HG03196 (cell line): ENCODE data around the gene RETREG3.
"Not testable (repeated sequence)": the region's sequence is repeated elsewhere in the genome, so short reads cannot be mapped to it uniquely, and the experiment has no call there.

ENCODE experiments used
- ATAC-seq: cut with Tn5 transposase; IDR thresholded peaks from one replicate; pipeline ENCODE4 v1.9.1; 2021; ENCODE audit not compliant: unreplicated experiment

Gene RETREG3

GRCh38 chr17:42574463-42574862 lies 34.7 kb downstream of the RETREG3 start:
- no peak for ATAC-seq

- no peak for ATAC-seq
These were observed 36.1 kb downstream of the RETREG3 start for GRCh38 chr17:42573095-42573494.

DNA sequence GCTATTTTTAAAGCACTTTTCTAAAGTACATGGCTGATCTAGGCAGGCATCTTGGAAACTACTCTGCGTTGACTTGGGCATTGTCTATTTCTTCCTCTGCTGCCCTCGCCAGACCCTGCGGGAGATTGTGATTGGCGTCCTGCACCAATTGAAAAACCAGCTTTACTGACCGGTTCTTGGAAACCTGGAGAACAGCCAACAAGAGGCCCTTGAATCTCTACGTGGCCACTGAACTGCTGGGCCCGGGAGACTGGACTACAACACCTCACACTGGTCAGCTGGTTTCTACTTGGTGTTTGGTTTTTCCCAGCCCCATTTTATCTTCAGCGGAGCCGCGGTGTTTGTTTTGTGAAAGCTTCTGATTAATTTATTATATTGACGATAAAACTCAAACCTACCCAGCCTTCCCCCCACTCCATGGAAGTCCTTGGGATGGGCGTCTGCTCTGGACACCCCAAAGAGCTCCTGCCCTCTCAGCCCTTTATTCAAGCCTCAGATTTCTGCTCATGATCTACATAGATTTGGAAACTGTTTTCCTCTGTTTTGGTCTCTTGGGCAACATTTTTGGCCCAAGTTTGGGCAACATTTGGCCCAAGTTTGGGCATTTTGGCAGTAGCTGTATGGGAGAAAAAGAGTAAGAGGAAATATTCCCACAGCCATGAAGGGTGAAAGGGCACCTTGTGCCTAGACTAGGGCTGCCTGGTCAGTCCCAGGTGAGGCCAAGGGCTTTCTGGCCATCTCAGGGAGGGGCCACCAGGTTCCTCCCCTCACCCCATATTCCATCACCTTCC lies 37.5 kb downstream of the RETREG3 start:
- no peak for ATAC-seq

- ATAC-seq: no peak
These were observed 40.6 kb downstream of the RETREG3 start for GRCh38 chr17:42568341-42569111.

- peak; percentile 43 for ATAC-seq
These were observed 42.1 kb downstream of the RETREG3 start, which contains the start of gene MLX for GRCh38 chr17:42566883-42567573. Gene MLX (plus strand): TSS chr17:42567100. CDS start chr17:42567125, 25 bp downstream.

GRCh38 chr17:42566215-42566882 lies 42.8 kb downstream of the RETREG3 start:
- no peak for ATAC-seq

DNA sequence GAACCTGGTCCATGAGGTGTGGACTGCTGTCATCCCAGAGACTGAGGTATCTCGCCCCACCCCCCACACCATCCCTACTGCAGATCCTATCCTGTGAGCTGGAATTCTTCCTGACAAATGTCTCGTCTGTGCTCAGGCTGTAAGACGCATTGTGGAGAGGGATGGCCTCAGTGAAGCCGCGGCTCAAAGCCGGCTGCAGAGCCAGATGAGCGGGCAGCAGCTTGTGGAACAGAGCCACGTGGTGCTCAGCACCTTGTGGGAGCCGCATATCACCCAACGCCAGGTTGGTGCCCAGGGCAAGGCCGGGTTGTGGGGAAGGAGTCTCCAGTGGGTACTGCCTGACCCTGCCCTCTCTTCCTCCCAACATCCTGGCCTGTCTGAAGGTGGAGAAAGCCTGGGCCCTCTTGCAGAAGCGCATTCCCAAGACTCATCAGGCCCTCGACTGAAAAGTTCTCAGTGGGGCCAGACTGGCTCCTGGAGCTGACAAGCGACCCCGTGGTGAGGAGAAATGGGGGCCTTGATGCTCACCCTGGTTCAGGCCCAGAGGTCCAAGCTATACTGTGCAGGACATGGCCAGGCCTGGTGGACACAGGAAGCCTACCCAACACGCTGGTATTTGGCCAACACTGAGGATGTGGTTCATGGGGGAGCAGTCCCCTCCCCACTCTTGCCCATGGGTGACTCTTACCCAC lies 43.5 kb downstream of the RETREG3 start:
- no peak for ATAC-seq

DNA sequence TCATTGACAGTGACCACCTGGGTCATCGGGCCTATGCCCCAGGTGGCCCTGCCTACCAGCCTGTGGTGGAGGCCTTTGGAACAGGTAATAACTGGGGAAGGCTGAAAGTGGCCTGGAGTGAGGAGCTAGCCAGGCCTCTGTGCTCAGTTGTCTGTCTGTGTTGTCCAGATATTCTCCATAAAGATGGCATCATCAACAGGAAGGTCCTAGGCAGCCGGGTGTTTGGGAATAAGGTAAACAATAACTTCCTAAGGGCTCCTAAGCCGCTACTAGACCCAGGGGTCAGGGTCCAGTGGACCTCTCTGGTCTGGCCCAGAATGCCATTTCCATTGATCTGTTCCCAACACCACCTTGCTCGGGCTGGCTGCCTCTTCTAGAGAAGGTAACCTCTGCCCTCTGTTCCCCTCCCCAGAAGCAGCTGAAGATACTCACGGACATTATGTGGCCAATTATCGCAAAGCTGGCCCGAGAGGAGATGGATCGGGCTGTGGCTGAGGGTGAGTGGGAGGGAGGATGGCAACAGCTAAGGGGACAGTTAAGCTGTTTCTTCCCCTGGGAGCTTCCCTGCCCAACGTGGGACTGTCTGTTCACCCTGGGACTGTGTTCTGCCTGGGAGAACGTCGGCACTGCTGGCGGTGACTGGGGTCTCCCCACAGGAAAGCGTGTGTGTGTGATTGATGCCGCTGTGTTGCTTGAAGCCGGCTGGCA lies 44.2 kb downstream of the RETREG3 start:
- ATAC-seq: no peak

GRCh38 chr17:42563950-42564349 lies 45.2 kb downstream of the RETREG3 start:
- no peak for ATAC-seq

DNA sequence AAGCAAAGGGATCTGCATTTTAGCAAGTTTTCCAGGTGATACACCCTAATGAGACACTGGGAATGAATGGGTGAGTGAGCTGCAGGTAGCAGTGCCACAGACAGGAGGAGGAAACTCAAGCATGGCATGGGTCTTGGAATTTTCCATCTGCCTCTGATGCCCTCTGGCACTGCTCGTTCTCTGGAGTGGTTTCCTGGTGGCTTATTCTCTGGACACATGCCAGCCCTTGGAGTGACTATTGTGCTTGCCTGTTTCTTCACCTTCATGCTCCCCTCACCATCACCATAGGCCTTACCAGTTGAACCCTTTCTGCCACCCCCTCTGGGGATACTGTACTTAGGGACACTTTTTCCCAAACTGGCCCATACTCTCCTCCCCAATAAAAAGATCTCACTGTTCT lies 45.6 kb downstream of the RETREG3 start:
- no peak for ATAC-seq

DNA sequence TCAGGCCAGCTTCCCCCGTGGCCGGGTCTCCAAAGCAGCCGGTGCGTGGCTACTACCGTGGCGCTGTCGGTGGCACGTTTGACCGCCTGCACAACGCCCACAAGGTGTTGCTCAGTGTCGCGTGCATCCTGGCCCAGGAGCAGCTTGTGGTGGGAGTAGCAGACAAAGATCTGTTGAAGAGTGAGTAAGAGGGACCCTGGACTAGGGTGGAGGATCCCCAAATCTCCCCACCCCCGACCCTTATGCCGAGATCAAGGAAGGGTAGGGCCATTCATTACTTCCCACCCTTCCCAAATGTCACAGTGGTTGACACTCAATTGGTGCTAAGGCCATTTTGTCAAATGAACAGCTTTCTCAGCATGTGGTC lies 46.0 kb downstream of the RETREG3 start:
- no peak for ATAC-seq

- ATAC-seq: no peak
These were observed 46.6 kb downstream of the RETREG3 start for GRCh38 chr17:42562388-42563142.

DNA sequence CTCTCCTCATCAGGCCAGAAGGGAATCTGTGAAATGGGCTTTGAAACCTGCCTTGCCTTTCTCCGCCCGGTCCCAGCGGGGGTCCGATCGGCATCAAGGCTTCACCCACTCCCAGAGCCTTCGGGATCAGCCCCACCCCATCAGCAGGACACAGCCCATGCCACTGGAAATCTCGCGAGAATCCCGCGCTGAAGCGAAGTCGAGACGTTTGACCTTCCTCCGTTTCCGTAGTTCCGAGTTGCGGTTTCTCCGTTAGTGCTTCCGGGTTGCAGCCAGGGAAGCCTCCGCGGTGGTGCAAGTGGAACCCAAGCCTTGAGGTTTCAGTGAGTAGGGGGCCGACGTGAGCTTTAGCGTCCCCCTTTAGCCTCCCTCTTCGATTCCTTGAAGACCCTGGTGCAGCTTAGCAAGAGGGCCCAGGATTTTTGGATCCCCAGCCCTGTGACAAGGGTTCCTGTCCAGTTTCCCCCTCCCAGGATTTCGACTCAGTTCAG lies 47.2 kb downstream of the RETREG3 start, which contains the start of gene COASY:
COASY (plus strand) TSS at position 252 of the 491 bp plus-strand sequence. CDS start 475 bp downstream, outside the sequence.
- ATAC-seq: peak; percentile 54

- no peak for ATAC-seq
These were observed 48.9 kb downstream of the RETREG3 start for GRCh38 chr17:42560246-42560645.

GRCh38 chr17:42559075-42559474 lies 50.1 kb downstream of the RETREG3 start:
- ATAC-seq: no peak

- ATAC-seq: not testable (repeated sequence)
These were observed 53.1 kb downstream of the RETREG3 start for GRCh38 chr17:42555961-42556617.

DNA sequence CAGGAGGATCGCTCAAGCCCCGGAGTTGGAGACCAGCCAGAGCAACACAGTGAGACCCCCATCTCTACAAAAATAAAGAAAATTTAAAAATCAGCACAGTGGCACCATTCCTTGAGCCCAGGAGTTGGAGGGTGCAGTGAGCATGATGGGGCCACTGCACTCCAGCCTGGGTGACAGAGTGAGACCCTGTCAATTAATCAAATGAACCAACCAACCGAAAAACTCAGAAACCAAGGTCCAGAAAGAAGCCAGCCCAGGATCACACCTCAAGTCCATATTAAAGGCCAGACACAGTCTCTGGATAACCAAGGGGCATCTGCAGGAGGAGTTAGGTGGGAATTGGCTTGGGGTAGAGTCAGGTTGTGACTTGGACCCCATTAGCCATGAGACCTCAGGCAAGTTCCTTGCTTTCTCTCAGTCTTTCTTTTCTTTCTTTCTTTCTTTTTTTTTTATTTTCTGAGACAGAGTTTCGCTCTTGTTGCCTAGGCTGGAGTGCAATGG lies 54.0 kb downstream of the RETREG3 start:
- no peak for ATAC-seq
